Transverse colon (tissue), 4 donors: Measurements from ENCODE around the gene ATP8B4. TPM values are rescaled to one million over a fixed set of nuclear protein-coding genes. Genes with fewer than 3 reads are reported as not detected.
A peak's percentile ranks its signal among the peaks of the same experiment; 100 is the strongest.

Experiments
- DNase-seq: peaks from one replicate; pipeline ENCODE4 v3.0.0-alpha.2; 2019
- H3K27ac ChIP-seq, 4 donors: fragments of 200-600 bp; sonication (generic); 2 replicates each; pipeline ENCODE4 v1.5.1; 2016 to 2018; ENCODE audit warnings: inconsistent platforms in 4 of 4
- H3K27me3 ChIP-seq: fragments of 200-600 bp; sonication (generic); 2 replicates; pipeline ENCODE4 v1.5.1; 2017; ENCODE audit warnings: inconsistent platforms
- H3K36me3 ChIP-seq, 4 donors: fragments of 200-600 bp; sonication (generic); 2 replicates each; pipeline ENCODE4 v1.5.1; 2017 to 2019; ENCODE audit warnings: inconsistent platforms in 4 of 4
- H3K4me1 ChIP-seq, 4 donors: fragments of 200-600 bp; sonication (generic); 2 replicates each; pipeline ENCODE4 v1.5.1; 2017 to 2020; ENCODE audit warnings: inconsistent platforms in 4 of 4
- H3K4me3 ChIP-seq, 4 donors: fragments of 200-600 bp; sonication (generic); 1 replicate in 1 of 4; 2 replicates in 3 of 4; pipeline versions ENCODE4 v1.5.1 to v1.6.1; 2017 to 2019; ENCODE audit warnings: inconsistent platforms in 4 of 4
- H3K9me3 ChIP-seq, 2 donors: fragments of 200-600 bp; sonication (generic); 2 replicates each; pipeline ENCODE4 v1.5.1; 2017 to 2019; ENCODE audit warnings: inconsistent platforms in 2 of 2
- CTCF ChIP-seq, 5 experiments: fragments of 200-600 bp in 3 of 5; fragments of 450-650 bp in 2 of 5; sonication (generic) in 3 of 5; IDR thresholded peaks; 1 replicate in 2 of 5; 2 replicates in 3 of 5; pipeline ENCODE4 v1.5.1; 2016 to 2017; ENCODE audit warnings: antibody characterized with exemption in 5 of 5, inconsistent platforms in 3 of 5, mild to moderate bottlenecking in 2 of 5, moderate library complexity in 1 of 5
- EP300 ChIP-seq: sonication (generic); formaldehyde crosslinking; IDR thresholded peaks from one replicate; pipeline ENCODE4 v1.6.1; 2017; ENCODE audit warnings: antibody characterized with exemption, low read depth
- POLR2A ChIP-seq: fragments of 450-650 bp; IDR thresholded peaks from one replicate; pipeline ENCODE4 v1.6.1; 2016; ENCODE audit warnings: antibody characterized with exemption, mild to moderate bottlenecking, moderate library complexity
- POLR2AphosphoS5 ChIP-seq, 3 donors: sonication (generic); formaldehyde crosslinking; IDR thresholded peaks; one replicate each; pipeline ENCODE4 v1.6.1; 2016; ENCODE audit warnings: antibody characterized with exemption in 3 of 3
- WGBS, 2 donors: methylation state at CpG; one replicate each; pipeline ENCODE4 v1.1.5; 2018; ENCODE audit warnings: low coverage in 1 of 2; 5-methylcytosine and 5-hydroxymethylcytosine counted together
- in situ Hi-C, 4 donors: fragments of 200-750 bp; cut with MboI; loops; one replicate each; pipeline versions ENCODE4 v1.15.0 to v1.15.1; 2017; ENCODE audit warnings: low sequenced_read_pairs in 3 of 4, low pct_ligation_motif_present in 1 of 4, low pct_unique_long_range_greater_than_20kb in 1 of 4
- intact Hi-C: fragments of 100-400 bp; cut with DNase I; formaldehyde crosslinking; loops from one replicate; pipeline ENCODE4 v1.15.1; 2023; ENCODE audit warnings: low total_unique reads
- total RNA-seq, 4 donors: library from RNA; depleted of rRNA; stranded (reverse); fragments of >200 nt; gene quantifications; one replicate each; pipeline ENCODE4 v1.1.0, GENCODE V29; 2016

ATP8B4 gene
- total RNA-seq, 4 donors from 2014 or later = 6.2 to 26.2 (median 8.5) TPM

GRCh38 chr15:50042775-50043174 is 76.3 kb downstream of the ATP8B4 start:
- no peaks in the 10 kb centered on the region for H3K4me1 ChIP-seq
- 94 to 96% methylated on average over 2 of the region's 2 CpGs for WGBS, 2 donors
- in situ Hi-C loops = no loop called here
- H3K4me3 ChIP-seq = no peak overlapping the region
- H3K27me3 ChIP-seq = no peaks in the 10 kb centered on the region
- intact Hi-C loops = no loop called here
- H3K9me3 ChIP-seq = peaks cover 6 to 11% of the 10 kb centered on the region in 2 donors
- H3K27ac ChIP-seq = no peak overlapping the region
- no peak for DNase-seq
- H3K36me3 ChIP-seq = no peaks in the 10 kb centered on the region
- TF ChIP-seq POLR2A (no peak), CTCF (IDR thresholded peaks at IDR 0.05) (no peak), POLR2AphosphoS5 (IDR thresholded peaks at IDR 0.05) (no peak), EP300 (no peak)

GRCh38 chr15:50030456-50030855 is 88.6 kb downstream of the ATP8B4 start:
- Histone ChIP-seq H3K9me3 (no peaks in the 10 kb centered on the region), H3K36me3 (no peaks in the 10 kb centered on the region), H3K27me3 (no peaks in the 10 kb centered on the region), H3K4me3 (no peak overlapping the region), H3K27ac (no peak overlapping the region), H3K4me1 (no peaks in the 10 kb centered on the region)
- intact Hi-C loops = no loop called here
- TF ChIP-seq POLR2AphosphoS5 (IDR thresholded peaks at IDR 0.05) = no peak
- no peak for TF ChIP-seq POLR2A
- no peak for TF ChIP-seq EP300
- no peak for TF ChIP-seq CTCF (IDR thresholded peaks at IDR 0.05)
- in situ Hi-C loops = no loop called here
- no peak for DNase-seq

GRCh38 chr15:50028326-50028725 is 90.7 kb downstream of the ATP8B4 start:
- no peaks in the 10 kb centered on the region for H3K4me1 ChIP-seq
- H3K36me3 ChIP-seq = no peaks in the 10 kb centered on the region
- no peak overlapping the region for H3K27ac ChIP-seq
- in situ Hi-C loops = no loop called here
- no peak overlapping the region for H3K4me3 ChIP-seq
- no peaks in the 10 kb centered on the region for H3K9me3 ChIP-seq
- TF ChIP-seq POLR2A (no peak), CTCF (IDR thresholded peaks at IDR 0.05) (no peak), EP300 (no peak), POLR2AphosphoS5 (IDR thresholded peaks at IDR 0.05) (no peak)
- H3K27me3 ChIP-seq = no peaks in the 10 kb centered on the region
- intact Hi-C loops = no loop called here
- DNase-seq = no peak

- no peak for DNase-seq
- in situ Hi-C loops (no loop called here), intact Hi-C loops (no loop called here)
Observed at GRCh38 chr15:50024281-50024680, 94.8 kb downstream of the ATP8B4 start.

More at GRCh38 chr15:50024281-50024680, 94.8 kb downstream of the ATP8B4 start:
- Histone ChIP-seq H3K27ac (peak overlapping the region in 2 of 4 donors; percentile 3 to 22), H3K27me3 (no peaks in the 10 kb centered on the region), H3K4me1 (no peaks in the 10 kb centered on the region), H3K4me3 (no peak overlapping the region), H3K9me3 (no peaks in the 10 kb centered on the region), H3K36me3 (no peaks in the 10 kb centered on the region)
- WGBS, 2 donors = 33 to 58% methylated on average over 4 of the region's 4 CpGs
- no peak for TF ChIP-seq EP300
- no peak for TF ChIP-seq CTCF (IDR thresholded peaks at IDR 0.05)
- no peak for TF ChIP-seq POLR2A
- TF ChIP-seq POLR2AphosphoS5 (IDR thresholded peaks at IDR 0.05) = no peak
